NCI-H748 (cell line): ENCODE data around the gene TIA1.

Experiments used
- DNase-seq: peaks from one replicate; lab custom pipeline; 2025; ENCODE audit not compliant: unreplicated experiment; lab: John Stamatoyannopoulos, UW

TIA1 gene

GRCh38 chr2:70161069-70161534 is 87.3 kb downstream of the TIA1 start:
- no peak for DNase-seq

- no peak for DNase-seq
These were observed 87.9 kb downstream of the TIA1 start for GRCh38 chr2:70160545-70160944.
